Right atrium auricular region (tissue), 2 donors: ENCODE results near the gene IRF9. TPM values are rescaled to one million over a fixed set of nuclear protein-coding genes. Genes with fewer than 3 reads are reported as not detected.
A peak's percentile ranks its signal among the peaks of the same experiment; 100 is the strongest.

Experiments used
- DNase-seq: peaks from one replicate; pipeline ENCODE4 v3.0.0-alpha.2; 2019; ENCODE audit warnings: low spot score
- H3K27ac ChIP-seq, 2 donors: fragments of 200-600 bp; sonication (generic); 1 replicate in 1 of 2; 2 replicates in 1 of 2; pipeline ENCODE4 v1.5.1; 2016 to 2019
- H3K27me3 ChIP-seq, 2 donors: fragments of 200-600 bp; sonication (generic); one replicate each; pipeline versions ENCODE4 v1.5.1 to v1.6.0; 2017 to 2019
- H3K36me3 ChIP-seq: fragments of 200-600 bp; sonication (generic); one replicate; pipeline ENCODE4 v1.5.1; 2016
- H3K4me1 ChIP-seq, 2 donors: fragments of 200-600 bp; sonication (generic); one replicate each; pipeline versions ENCODE4 v1.5.1 to v1.6.0; 2017 to 2019
- H3K4me3 ChIP-seq, 2 donors: fragments of 200-600 bp; sonication (generic); 1 replicate in 1 of 2; 2 replicates in 1 of 2; pipeline ENCODE4 v1.5.1; 2017 to 2019; ENCODE audit warnings: mild to moderate bottlenecking in 1 of 2, moderate library complexity in 1 of 2
- H3K9me3 ChIP-seq, 2 donors: fragments of 200-600 bp; sonication (generic); one replicate each; pipeline ENCODE4 v1.5.1; 2019
- CTCF ChIP-seq, 2 donors: fragments of 200-600 bp; sonication (generic); IDR thresholded peaks; one replicate each; pipeline ENCODE4 v1.5.1; 2019; ENCODE audit warnings: antibody characterized with exemption in 2 of 2
- total RNA-seq, 2 donors: library from RNA; depleted of rRNA; stranded (reverse); fragments of >200 nt; gene quantifications; one replicate each; pipeline ENCODE4 v1.1.0, GENCODE V29; 2016

Gene IRF9
- total RNA-seq, 2 donors from 2014 or later, result 29.2 to 33.1 TPM

DNA sequence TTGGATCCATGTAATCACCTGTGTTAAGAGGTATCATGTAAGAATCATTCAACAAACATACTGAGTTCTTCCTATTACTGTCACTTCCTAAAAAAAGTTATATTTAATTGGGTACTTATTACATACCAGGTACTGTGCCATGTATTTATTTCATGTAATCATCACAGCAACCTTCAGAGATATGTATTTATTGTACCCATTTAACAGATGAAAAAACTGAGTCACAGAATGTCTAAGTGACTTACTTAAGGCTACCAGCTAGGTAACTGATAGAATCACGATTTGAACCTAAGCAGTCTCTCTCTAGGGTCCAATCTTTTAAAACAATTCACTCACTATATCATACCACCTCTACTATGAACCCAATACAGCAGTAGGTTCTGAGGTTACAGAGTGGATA lies 16.6 kb upstream of the IRF9 start:
- Histone ChIP-seq H3K4me3 (no peak overlapping the region), H3K27ac (no peak overlapping the region)
- DNase-seq, result no peak

GRCh38 chr14:24145219-24145618 lies 15.8 kb upstream of the IRF9 start:
- DNase-seq, result no peak
- TF ChIP-seq CTCF (IDR thresholded peaks at IDR 0.05), result no peak
- Histone ChIP-seq H3K27me3 (no peaks in the 10 kb centered on the region), H3K4me1 (peaks cover 0 to 45% of the 10 kb centered on the region in 2 donors), H3K4me3 (no peak overlapping the region), H3K36me3 (peaks cover 15% of the 10 kb centered on the region), H3K9me3 (no peaks in the 10 kb centered on the region), H3K27ac (no peak overlapping the region)

More for the DNA sequence above, 16.6 kb upstream of the IRF9 start:
- Histone ChIP-seq H3K9me3 (no peaks in the 10 kb centered on the region), H3K27me3 (no peaks in the 10 kb centered on the region), H3K4me1 (peaks cover 0 to 52% of the 10 kb centered on the region in 2 donors), H3K36me3 (peaks cover 8% of the 10 kb centered on the region)
- no peak for TF ChIP-seq CTCF (IDR thresholded peaks at IDR 0.05)

DNA sequence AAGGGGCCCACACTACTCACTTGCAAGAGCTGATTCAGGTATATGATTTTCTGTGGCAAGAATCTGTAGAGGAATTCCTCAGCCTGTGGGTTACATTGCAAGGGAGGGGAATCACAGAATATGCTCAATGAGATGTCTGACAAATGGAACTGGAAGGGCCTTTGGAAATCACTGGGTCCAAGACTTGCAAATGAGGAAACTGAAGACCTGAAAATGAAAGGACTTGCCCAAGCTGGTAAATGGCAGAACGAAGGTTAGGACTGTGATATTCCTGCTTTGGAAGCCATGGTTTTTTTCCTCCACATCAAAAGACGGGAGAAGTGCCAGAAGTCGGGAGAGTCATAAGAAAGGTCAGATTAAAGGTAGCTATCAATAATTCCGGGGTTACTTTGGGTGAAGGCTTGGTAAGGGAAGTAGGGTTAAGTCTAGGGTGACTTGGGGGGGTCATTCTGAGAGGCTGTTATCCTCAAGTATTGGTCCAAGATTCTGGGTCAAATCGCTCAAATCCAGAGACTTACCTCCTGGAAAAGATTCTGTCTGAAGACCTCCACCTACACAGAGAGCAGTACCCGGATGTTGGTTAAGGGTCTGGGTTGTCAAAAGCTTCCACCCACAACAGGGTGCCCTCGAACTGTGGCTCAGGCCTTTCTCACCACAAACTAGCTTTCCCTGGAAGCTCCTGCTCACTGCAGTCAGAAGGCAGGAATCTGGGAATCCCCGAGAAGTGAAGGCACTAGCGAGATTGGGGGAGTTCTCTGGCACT lies 15.2 kb upstream of the IRF9 start:
- DNase-seq, result no peak
- H3K4me3 ChIP-seq, result peak overlapping the region; percentile 91 to 95
- no peaks in the 10 kb centered on the region for H3K27me3 ChIP-seq
- H3K9me3 ChIP-seq, result no peaks in the 10 kb centered on the region
- H3K4me1 ChIP-seq, result peaks cover 0 to 38% of the 10 kb centered on the region in 2 donors
- H3K27ac ChIP-seq, result peak overlapping the region; percentile 91 to 92
- TF ChIP-seq CTCF (IDR thresholded peaks at IDR 0.05), result no peak
- H3K36me3 ChIP-seq, result peaks cover 22% of the 10 kb centered on the region

DNA sequence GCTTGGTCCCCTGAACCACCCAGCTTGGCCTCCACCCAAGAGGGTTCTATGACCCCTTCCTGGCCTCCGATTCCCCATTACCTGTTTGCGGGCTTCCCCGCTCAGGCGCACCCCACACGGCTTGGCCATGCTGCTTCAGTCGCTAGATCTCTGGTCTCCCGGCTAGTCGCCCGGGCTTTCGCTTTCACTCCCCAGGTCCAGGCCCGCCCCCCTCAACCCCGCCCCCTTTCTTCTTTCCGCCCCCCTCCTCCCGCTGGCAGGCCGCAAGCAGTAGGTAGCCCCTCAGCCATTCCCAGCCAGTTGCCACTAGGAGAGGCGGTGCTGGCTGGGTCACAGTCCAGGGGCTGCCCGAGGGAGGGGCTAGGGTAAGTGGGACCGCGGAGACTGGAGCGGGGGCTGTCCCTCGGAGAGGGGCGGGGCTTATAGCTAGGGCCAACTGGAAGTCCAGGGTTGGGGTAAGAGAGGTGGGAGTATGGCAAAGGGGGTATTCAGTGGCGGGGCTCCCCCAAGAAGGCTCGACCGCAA lies 14.6 kb upstream of the IRF9 start, which contains the start of gene PSME2:
TSS of gene PSME2 (minus strand) at position 158 of the 525 bp plus-strand sequence. CDS start at position 129, 29 bp downstream.
- TF ChIP-seq CTCF (IDR thresholded peaks at IDR 0.05), result no peak
- Histone ChIP-seq H3K27me3 (no peaks in the 10 kb centered on the region), H3K27ac (peak within 1 kb of the TSS; percentile 91 to 92), H3K9me3 (no peaks in the 10 kb centered on the region), H3K36me3 (peaks cover 28% of the 10 kb centered on the region), H3K4me3 (peak within 1 kb of the TSS; percentile 91 to 95), H3K4me1 (peaks cover 0 to 38% of the 10 kb centered on the region in 2 donors)
- peak; percentile 94 for DNase-seq

DNA sequence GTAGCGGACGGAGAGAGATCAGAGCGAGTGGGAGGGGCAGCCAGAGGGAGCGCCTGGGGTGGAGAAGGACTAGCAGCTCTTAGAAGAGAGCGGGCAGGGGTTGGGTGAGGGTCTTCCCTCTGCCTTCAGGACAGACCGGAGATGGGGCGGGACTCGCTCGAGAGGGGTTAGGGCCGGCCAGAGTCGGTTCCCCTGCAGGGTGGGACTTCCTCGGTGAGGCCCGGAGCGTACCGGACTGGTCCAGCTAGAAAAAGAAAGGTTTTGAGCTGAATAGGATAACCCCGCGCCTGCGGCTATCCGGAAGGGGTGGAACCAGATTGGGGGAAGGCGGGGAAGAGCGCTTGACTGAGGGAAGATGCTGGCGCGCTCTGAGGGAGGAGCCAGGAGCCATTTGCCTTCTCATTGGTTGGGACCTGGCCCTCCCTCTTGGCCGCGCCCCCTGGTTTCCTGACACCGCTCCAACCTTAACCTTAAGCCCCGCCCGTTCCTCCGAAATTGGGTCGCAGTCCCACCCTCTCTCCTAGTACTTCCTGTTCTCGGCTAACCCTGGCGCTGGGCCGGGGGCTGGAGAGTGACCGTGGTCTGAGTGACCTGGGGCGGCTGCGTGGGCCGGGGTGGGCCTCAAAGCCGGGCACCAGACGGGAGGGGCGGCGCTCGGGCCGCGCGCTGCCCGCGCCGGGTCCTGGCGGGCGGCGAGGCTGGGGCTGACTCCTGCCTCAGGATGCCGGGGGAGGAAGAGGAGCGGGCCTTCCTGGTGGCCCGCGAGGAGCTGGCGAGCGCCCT lies 13.9 kb upstream of the IRF9 start, which contains the start of gene RNF31:
TSS of gene RNF31 (plus strand) at position 521 of the 783 bp plus-strand sequence. CDS start at position 722, 201 bp downstream.
- no peaks in the 10 kb centered on the region for H3K27me3 ChIP-seq
- H3K27ac ChIP-seq, result peak within 1 kb of the TSS; percentile 91 to 92
- peak within 1 kb of the TSS; percentile 91 to 95 for H3K4me3 ChIP-seq
- no peaks in the 10 kb centered on the region for H3K9me3 ChIP-seq
- peaks cover 0 to 34% of the 10 kb centered on the region in 2 donors for H3K4me1 ChIP-seq
- peak; percentile 99 for DNase-seq
- H3K36me3 ChIP-seq, result peaks cover 34% of the 10 kb centered on the region
- no peak for TF ChIP-seq CTCF (IDR thresholded peaks at IDR 0.05)
